Esophagus muscularis mucosa (tissue), 3 donors: ENCODE data around the gene C16orf96.

Experiments
- CTCF ChIP-seq, 3 experiments: fragments of 200-600 bp in 2 of 3; fragments of 450-650 bp in 1 of 3; sonication (generic) in 2 of 3; IDR thresholded peaks; one replicate each; pipeline ENCODE4 v1.5.1; 2017 to 2019; ENCODE audit warnings: antibody characterized with exemption in 3 of 3, mild to moderate bottlenecking in 2 of 3, moderate library complexity in 1 of 3
- POLR2A ChIP-seq: fragments of 450-650 bp; IDR thresholded peaks from one replicate; pipeline ENCODE4 v1.6.1; 2017; ENCODE audit warnings: antibody characterized with exemption, moderate library complexity, mild to moderate bottlenecking, low read depth

GRCh38 chr16:4606354-4606753 is 50.2 kb downstream of the C16orf96 start:
- TF ChIP-seq CTCF (IDR thresholded peaks at IDR 0.05) = no peak
- no peak for TF ChIP-seq POLR2A
